Stimulated activated CD8-positive, alpha-beta memory T cell treated with anti-CD3 and anti-CD28 coated beads, Interleukin-12 subunit alpha, Interleukin-12 subunit beta, amount 100 ng/mL, for 24 hours (primary cell): ENCODE measurements around the gene TRMT11.
"Not testable (repeated sequence)": the region's sequence is repeated elsewhere in the genome, so short reads cannot be mapped to it uniquely, and the experiment has no call there.

Experiments
- DNase-seq: peaks from one replicate; pipeline ENCODE4 v3.0.0-alpha.2; 2020; ENCODE audit errors: extremely low read depth

Gene TRMT11

DNA sequence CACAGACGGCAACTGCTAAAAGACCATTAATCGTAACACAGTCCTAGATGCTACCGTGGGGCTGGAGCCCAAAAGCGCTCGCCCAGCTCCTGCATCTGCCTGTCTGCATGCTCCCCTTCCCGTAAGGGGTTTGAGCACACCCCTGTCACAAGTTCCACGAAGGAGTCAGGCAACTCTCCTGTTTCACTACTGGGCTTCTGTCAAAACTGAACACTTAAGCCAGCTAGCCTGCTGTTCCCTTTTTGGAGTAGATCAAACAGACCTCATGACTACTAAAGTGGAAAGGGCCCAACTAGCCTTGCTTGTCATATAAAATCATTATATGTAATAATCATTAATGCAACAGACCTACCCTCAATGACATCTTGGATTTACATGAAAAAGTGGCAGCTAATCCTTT, 61.3 kb downstream of the TRMT11 start:
- no peak for DNase-seq

DNA sequence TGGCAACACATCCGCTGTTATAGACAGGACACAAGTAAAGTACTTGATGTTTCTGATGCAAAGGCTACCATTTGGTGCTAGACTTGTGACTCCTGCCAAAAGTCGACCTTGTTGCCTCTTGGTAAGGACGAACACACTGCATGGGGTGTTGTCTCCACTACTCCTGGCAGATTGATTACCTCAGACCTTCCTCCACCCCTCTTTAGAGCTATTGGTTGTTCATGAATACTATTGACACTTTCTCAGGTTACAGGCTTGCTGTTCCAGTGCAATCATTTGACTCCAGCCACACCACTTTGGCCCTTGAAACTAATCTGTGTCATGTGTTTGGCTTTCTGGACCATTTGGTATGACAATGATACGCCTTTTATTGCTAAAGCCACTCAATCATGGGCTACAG, 62.3 kb downstream of the TRMT11 start:
- DNase-seq: no peak

DNA sequence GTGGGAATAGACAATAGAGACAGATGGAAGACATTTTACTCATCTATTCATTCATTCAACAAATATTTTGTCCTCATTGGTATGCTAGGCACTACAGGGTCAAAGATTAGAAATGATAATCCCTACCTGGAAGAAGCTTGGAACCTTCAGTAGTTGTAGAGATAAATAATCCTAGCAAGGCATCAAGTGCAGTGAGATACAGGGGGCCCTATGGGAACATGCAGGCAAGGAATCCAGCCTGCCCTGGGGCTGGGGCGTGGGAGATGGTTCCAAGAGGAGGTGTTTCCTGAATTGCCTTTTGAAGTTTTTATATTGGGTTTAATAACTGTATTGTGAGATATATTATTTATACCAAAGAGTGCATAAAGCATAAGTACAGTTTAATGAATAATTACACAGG, 64.5 kb downstream of the TRMT11 start:
- DNase-seq: no peak

- no peak for DNase-seq
These were observed 65.5 kb downstream of the TRMT11 start for GRCh38 chr6:126051791-126052190.

- no peak for DNase-seq
These were observed 66.1 kb downstream of the TRMT11 start for GRCh38 chr6:126052485-126052884.

DNA sequence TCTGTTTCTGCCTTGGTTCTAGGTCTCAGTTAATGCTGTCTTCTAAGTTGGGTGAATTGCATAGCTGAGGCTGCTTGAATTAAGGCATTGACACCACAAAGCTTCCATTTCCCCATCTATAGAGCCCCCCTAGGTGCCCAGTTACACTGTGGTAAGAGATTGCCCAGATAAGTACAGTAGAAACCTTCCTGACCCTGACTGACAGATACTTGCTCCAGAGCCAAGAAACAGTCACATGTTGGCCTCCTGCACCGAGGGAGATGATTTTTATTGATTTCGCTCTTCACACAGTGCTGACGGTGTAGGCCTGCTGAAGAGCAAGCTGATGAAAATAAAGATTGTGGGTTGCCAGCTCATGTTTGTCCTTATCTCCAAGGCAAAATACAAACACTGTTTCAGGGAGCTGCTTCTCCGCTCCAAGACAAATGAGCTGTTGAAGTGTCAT, 67.9 kb downstream of the TRMT11 start:
- no peak for DNase-seq

- no peak for DNase-seq
These were observed 68.5 kb downstream of the TRMT11 start for GRCh38 chr6:126054802-126055201.

GRCh38 chr6:126055449-126055848, 69.1 kb downstream of the TRMT11 start:
- no peak for DNase-seq

GRCh38 chr6:126056355-126057004, 70.1 kb downstream of the TRMT11 start:
- DNase-seq: no peak

GRCh38 chr6:126058085-126058484, 71.7 kb downstream of the TRMT11 start:
- DNase-seq: not testable (repeated sequence)

GRCh38 chr6:126060400-126060799, 74.1 kb downstream of the TRMT11 start:
- no peak for DNase-seq

DNA sequence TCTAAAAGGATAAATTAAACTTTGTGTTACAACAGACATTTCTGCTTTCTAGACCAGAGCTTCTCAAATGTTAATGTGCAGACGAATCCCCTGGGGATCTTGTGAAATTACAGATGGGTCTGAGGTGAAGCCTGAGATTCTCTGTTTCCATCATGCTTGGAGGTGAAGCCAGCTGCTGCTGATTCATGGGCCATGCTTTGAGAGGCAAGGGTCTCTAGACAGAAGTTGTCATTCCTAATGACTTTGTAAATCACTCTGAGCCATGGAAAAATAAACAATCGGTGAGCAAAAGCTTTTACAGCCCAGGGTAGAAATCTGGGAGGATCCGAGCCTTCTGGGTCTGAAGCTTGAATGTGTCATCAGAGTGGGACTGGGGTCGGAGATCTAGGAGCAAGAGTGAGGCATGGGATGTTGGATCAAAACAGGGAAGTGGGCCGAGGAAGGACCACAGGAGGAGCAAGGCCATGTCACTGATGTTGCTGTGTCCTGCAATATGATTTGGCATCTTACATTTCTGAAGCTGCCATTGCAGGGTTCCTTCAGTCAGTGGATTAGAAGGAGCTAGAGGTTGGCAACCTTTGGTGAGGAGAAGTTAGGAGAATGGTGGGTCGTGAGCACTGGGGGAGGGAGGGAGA, 77.3 kb downstream of the TRMT11 start:
- DNase-seq: no peak

DNA sequence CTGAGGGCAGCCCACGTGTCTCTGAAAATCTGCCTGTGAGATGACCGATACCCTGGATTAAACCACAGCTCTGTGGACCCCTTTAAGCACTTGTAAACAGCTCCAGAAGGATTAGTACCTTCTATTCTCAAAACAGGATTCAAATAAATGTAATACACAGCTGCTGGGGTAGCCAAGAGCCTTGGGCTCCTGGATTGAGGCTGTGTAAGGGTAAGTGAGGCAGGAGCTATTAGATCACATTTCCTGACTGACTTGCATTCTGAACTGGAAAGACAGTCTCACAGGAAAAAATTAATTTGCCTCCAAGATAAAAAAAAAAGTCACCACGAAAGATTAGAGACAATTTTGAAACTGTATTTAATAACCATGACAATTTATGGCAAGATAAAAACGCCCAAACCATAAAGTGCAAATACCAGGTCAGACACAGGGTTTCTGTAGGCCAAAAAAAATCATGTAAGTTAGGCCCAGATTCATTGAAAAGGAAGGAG, 78.0 kb downstream of the TRMT11 start:
- no peak for DNase-seq

- DNase-seq: no peak
These were observed 78.5 kb downstream of the TRMT11 start for GRCh38 chr6:126064748-126065401.

DNA sequence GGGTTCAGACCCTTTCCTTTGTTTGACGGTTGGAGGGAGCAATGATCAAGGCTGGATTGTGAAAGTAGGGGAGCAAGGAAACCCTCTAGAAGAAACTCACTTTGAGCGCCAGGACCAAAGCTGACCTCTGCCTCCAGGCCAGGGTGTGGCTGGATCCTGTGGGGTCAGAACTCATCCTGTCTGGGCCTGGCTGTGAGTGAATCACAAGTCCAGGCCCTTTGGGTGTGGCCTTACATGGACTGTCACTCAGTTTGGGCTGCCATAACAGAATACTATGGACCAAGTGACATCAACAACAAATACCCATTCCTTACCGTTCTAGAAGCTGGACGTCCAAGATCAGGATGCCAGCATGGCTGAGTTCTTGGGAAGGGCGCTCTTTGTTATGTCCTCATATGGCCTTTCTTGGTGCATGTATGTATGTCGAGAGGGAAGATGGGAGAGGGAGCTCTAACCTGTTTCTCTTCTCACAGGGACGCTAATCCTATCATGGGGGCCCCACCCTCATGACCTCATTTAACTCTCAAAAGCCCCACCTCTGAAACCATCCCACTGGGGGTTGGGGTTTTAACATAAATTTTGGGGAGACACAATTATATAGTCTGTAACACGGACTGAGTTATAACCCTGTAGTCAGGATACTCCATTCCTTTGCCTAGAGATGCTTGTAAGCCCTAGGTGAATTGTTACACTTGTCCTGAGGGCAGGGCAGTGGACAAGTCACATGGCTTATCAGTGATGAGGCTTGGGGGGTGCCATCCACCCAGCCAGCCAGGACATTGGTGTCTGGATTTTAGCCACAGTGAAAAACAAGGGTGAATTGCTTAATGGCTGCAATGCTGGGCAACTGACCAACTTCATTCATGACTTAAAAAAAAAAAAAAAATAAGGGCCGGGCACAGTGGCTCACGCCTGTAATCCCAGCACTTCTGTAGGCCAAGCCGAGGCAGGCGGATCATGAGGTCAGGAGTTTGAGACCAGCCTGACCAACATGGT, 80.0 kb downstream of the TRMT11 start:
- no peak for DNase-seq

- DNase-seq: no peak
These were observed 80.7 kb downstream of the TRMT11 start for GRCh38 chr6:126067073-126067472.

- no peak for DNase-seq
These were observed 83.1 kb downstream of the TRMT11 start for GRCh38 chr6:126069449-126069848.

GRCh38 chr6:126071000-126071647, 84.8 kb downstream of the TRMT11 start:
- DNase-seq: no peak

- DNase-seq: no peak
These were observed 85.8 kb downstream of the TRMT11 start for GRCh38 chr6:126072172-126072571.

GRCh38 chr6:126072834-126073233, 86.5 kb downstream of the TRMT11 start:
- no peak for DNase-seq
